IMR-90 (cell line): ENCODE data around the gene FBXO22. TPM values are rescaled to one million over a fixed set of nuclear protein-coding genes. Genes with fewer than 3 reads are reported as not detected.
"Not testable (repeated sequence)": the region's sequence is repeated elsewhere in the genome, so short reads cannot be mapped to it uniquely, and the experiment has no call there.

ENCODE experiments used
- ATAC-seq: fragments of 200-7000 bp; cut with Tn5 transposase; 2 replicates; pipeline ENCODE4 v1.9.1; 2020; ENCODE audit warnings: low read depth, mild to moderate bottlenecking, moderate library complexity
- BruUV-seq: library from RNA; stranded (reverse); fragments of 400-500 nt; replicated peaks from 2 replicates; lab custom pipeline; 2021; lab: Mats Ljungman, UMichigan
- CTCF ChIA-PET: fragments of 300-600 bp; formaldehyde crosslinking; extraction: SDS; loops from one replicate; lab custom pipeline; 2021; ENCODE audit warnings: antibody characterized with exemption; lab: Yijun Ruan, JAX
- POLR2A ChIA-PET: fragments of 300-600 bp; sonication (Branson Sonifier 250); formaldehyde crosslinking; loops from one replicate; lab custom pipeline; 2022; ENCODE audit warnings: antibody characterized with exemption; ENCODE audit not compliant: unreplicated experiment; lab: Charles Lee
- DNase-seq: peaks from one replicate; pipeline ENCODE4 v3.0.0; 2013
- H2AFZ ChIP-seq: replicated peaks from 2 replicates; pipeline ENCODE3; 2013; ENCODE audit warnings: low read length, mild to moderate bottlenecking; ENCODE audit not compliant: poor library complexity
- H2AK5ac ChIP-seq: 2 replicates; pipeline ENCODE4 v1.6.1; 2013; ENCODE audit warnings: low read depth, low read length, inconsistent platforms
- H2AK9ac ChIP-seq: replicated peaks from 2 replicates; pipeline ENCODE3; 2013; ENCODE audit warnings: mild to moderate bottlenecking, low read depth, low read length, moderate library complexity; ENCODE audit not compliant: poor library complexity
- H2BK120ac ChIP-seq: 2 replicates; pipeline ENCODE4 v1.6.1; 2013; ENCODE audit warnings: low read depth, low read length, inconsistent platforms
- H2BK15ac ChIP-seq: 3 replicates; pipeline ENCODE4 v1.6.1; 2013; ENCODE audit warnings: low read depth, low read length, inconsistent platforms
- H2BK20ac ChIP-seq: 2 replicates; pipeline ENCODE4 v1.6.1; 2013; ENCODE audit warnings: low read depth, mild to moderate bottlenecking, inconsistent platforms, low read length, moderate library complexity
- H2BK5ac ChIP-seq: 2 replicates; pipeline ENCODE4 v1.6.1; 2013; ENCODE audit warnings: mild to moderate bottlenecking, low read depth, low read length, inconsistent platforms; ENCODE audit not compliant: poor library complexity, severe bottlenecking
- H3K14ac ChIP-seq: replicated peaks from 2 replicates; pipeline ENCODE4 v1.6.1; 2013; ENCODE audit warnings: low read depth, low read length, inconsistent platforms
- H3K18ac ChIP-seq: 2 replicates; pipeline ENCODE4 v1.6.1; 2013; ENCODE audit warnings: low read depth, low read length, control low read depth
- H3K23ac ChIP-seq: 2 replicates; pipeline ENCODE4 v1.6.1; 2013; ENCODE audit warnings: low read depth, low read length, inconsistent platforms
- H3K27ac ChIP-seq: 2 replicates; pipeline ENCODE4 v1.5.1; 2013; ENCODE audit warnings: mild to moderate bottlenecking, control low read depth, low read length; ENCODE audit not compliant: insufficient read depth
- H3K27me3 ChIP-seq: 2 replicates; pipeline ENCODE4 v1.6.1; 2013; ENCODE audit warnings: low read length; ENCODE audit not compliant: control insufficient read depth, insufficient read depth
- H3K36me3 ChIP-seq: 2 replicates; pipeline ENCODE4 v1.6.1; 2013; ENCODE audit warnings: low read length, mixed read lengths; ENCODE audit not compliant: control insufficient read depth, insufficient read depth
- H3K4ac ChIP-seq: 2 replicates; pipeline ENCODE4 v1.6.1; 2013; ENCODE audit warnings: low read depth, low read length, inconsistent platforms
- H3K4me1 ChIP-seq: 2 replicates; pipeline ENCODE4 v1.6.1; 2013; ENCODE audit warnings: low read length, mixed read lengths; ENCODE audit not compliant: control insufficient read depth, insufficient read depth
- H3K4me2 ChIP-seq: 2 replicates; pipeline ENCODE4 v1.6.1; 2013; ENCODE audit warnings: low read depth, mild to moderate bottlenecking, control low read depth, low read length, moderate library complexity
- H3K4me3 ChIP-seq: 2 replicates; pipeline ENCODE4 v1.5.1; 2013; ENCODE audit warnings: low read depth, mild to moderate bottlenecking, control low read depth, low read length, moderate library complexity; ENCODE audit not compliant: insufficient read depth
- H3K56ac ChIP-seq: 2 replicates; pipeline ENCODE4 v1.6.1; 2013; ENCODE audit warnings: low read length, inconsistent platforms; ENCODE audit not compliant: insufficient read depth; ENCODE audit errors: extremely low read depth
- H3K79me1 ChIP-seq, 2 experiments: 2 replicates each; pipeline ENCODE4 v1.6.1; 2013; ENCODE audit warnings: low read length in 2 of 2, inconsistent platforms in 1 of 2, low read depth in 1 of 2
- H3K9ac ChIP-seq: 2 replicates; pipeline ENCODE4 v1.6.1; 2013; ENCODE audit warnings: low read depth, low read length, control low read depth
- H3K9me1 ChIP-seq: 2 replicates; pipeline ENCODE4 v1.6.1; 2013; ENCODE audit warnings: low read length, inconsistent platforms; ENCODE audit not compliant: insufficient read depth
- H3K9me3 ChIP-seq: 2 replicates; pipeline ENCODE4 v1.6.1; 2013; ENCODE audit warnings: low read length; ENCODE audit not compliant: control insufficient read depth, insufficient read depth
- H4K20me1 ChIP-seq: 2 replicates; pipeline ENCODE4 v1.6.1; 2013; ENCODE audit warnings: low read length, inconsistent platforms; ENCODE audit not compliant: insufficient read depth
- H4K5ac ChIP-seq: 2 replicates; pipeline ENCODE4 v1.6.1; 2013; ENCODE audit warnings: mild to moderate bottlenecking, low read depth, low read length, control low read depth
- H4K8ac ChIP-seq, 2 experiments: 2 replicates each; pipeline ENCODE4 v1.6.1; 2013; ENCODE audit warnings: low read depth in 2 of 2, low read length in 2 of 2, control low read depth in 1 of 2, inconsistent platforms in 1 of 2
- H4K91ac ChIP-seq: 2 replicates; pipeline ENCODE4 v1.6.1; 2013; ENCODE audit warnings: low read depth, low read length, inconsistent platforms; ENCODE audit not compliant: insufficient read depth
- WGBS, 2 experiments: methylation state at CpG; one replicate each; pipeline versions ENCODE4 v1.1.5 to v1.1.7; 2013; ENCODE audit warnings: missing lambda C conversion rate in 2 of 2; ENCODE audit not compliant: insufficient read length in 1 of 2; ENCODE audit errors: extremely low coverage in 2 of 2; 5-methylcytosine and 5-hydroxymethylcytosine counted together
- dilution Hi-C: fragments of 300-500 bp; cut with HindIII; formaldehyde crosslinking; loops from one replicate; pipeline ENCODE4 v1.14.3; 2018; ENCODE audit warnings: low sequenced_read_pairs; ENCODE audit not compliant: unreplicated experiment
- in situ Hi-C: fragments of 300-500 bp; cut with MboI; formaldehyde crosslinking; loops from 3 replicates; pipeline ENCODE4 v1.14.3; 2019; ENCODE audit warnings: low sequenced_read_pairs, inconsistent platforms, mixed read lengths
- intact Hi-C: fragments of 100-400 bp; cut with micrococcal nuclease; formaldehyde crosslinking; loops from 2 replicates; pipeline ENCODE4 v1.10.0; 2022
- polyA plus RNA-seq, 3 experiments: library from polyadenylated mRNA; depleted of rRNA; stranded (reverse); fragments of >200 nt; gene quantifications; 2 replicates each; pipeline ENCODE4 v1.2.3, GENCODE V29; 2012; ENCODE audit warnings: low replicate concordance in 1 of 3
- total RNA-seq: library from RNA; depleted of rRNA; stranded (reverse); fragments of >200 nt; gene quantifications from 2 replicates; pipeline ENCODE4 v1.2.3, GENCODE V29; 2012

The FBXO22 gene
- total and polyA plus RNA-seq, 2 of the 4 experiments (the other 2 are of a cell fraction), result 22.4 to 45.2 TPM

DNA sequence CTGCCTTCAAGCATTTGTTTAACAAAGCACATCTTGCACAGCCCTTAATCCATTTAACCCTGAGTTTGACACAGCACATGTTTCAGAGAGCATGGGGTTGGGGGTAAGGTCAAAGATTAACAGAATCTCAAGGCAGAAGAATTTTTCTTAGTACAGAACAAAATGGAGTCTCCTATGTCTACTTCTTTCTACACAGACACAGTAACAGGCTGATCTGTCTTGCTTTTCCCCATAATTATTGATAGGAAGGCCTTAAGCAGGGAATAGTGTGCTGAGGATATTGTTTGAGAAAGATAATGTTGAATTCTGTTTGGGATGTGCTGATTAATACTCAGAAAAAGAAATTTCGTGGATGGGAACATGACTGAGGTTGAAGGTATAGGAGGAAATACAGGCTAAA, 32.1 kb upstream of the FBXO22 start:
- ATAC-seq, H3K9me3 ChIP-seq, in situ Hi-C loops, H2BK5ac ChIP-seq, POLR2A ChIA-PET, H3K4me2 ChIP-seq, H4K8ac ChIP-seq, DNase-seq, H2BK15ac ChIP-seq, H2BK20ac ChIP-seq, H3K23ac ChIP-seq, H4K91ac ChIP-seq, H3K14ac ChIP-seq, H3K27ac ChIP-seq, H3K18ac ChIP-seq, H3K4me1 ChIP-seq, H2AK5ac ChIP-seq, H2AK9ac ChIP-seq, H2AFZ ChIP-seq, dilution Hi-C loops, H4K5ac ChIP-seq, H3K27me3 ChIP-seq, H2BK120ac ChIP-seq, H3K4ac ChIP-seq, H3K4me3 ChIP-seq, H3K56ac ChIP-seq, intact Hi-C loops, BruUV-seq, H4K20me1 ChIP-seq, H3K9ac ChIP-seq, CTCF ChIA-PET: not testable (repeated sequence)
- Histone ChIP-seq H3K36me3 (peaks cover 26% of the 10 kb centered on the region), H3K79me1 (peaks cover 28 to 47% of the 10 kb centered on the region in 2 experiments), H3K9me1 (peaks cover 11% of the 10 kb centered on the region)
- WGBS, 2 experiments, result 80% methylated on average over 1 of the region's 1 CpG; no CpG with 5 or more reads in 1 of the 2 experiments
